Measurements from ENCODE around the gene BBOX1. TPM values are rescaled to one million over a fixed set of nuclear protein-coding genes. Genes with fewer than 3 reads are reported as not detected.

BBOX1 gene
- total RNA-seq, 1 donor from 2014 or later = 0.90 TPM

- Mint-ChIP-seq H3K4me3 (ENCODE audit: unreplicated experiment) (no peak overlapping the region), H3K27me3 (ENCODE audit: low read depth) (no peaks in the 10 kb centered on the region), H3K27ac (ENCODE audit: unreplicated experiment) (peak overlapping the region; percentile 39), H3K36me3 (ENCODE audit: low read depth) (peaks cover 1% of the 10 kb centered on the region), H3K9me3 (ENCODE audit: low read depth) (peaks cover 8% of the 10 kb centered on the region), H3K4me1 (ENCODE audit: low read depth) (peaks cover 55% of the 10 kb centered on the region)
- no peak for TF ChIP-seq CTCF (IDR thresholded peaks at IDR 0.05)
- no peak for DNase-seq (ENCODE audit: low spot score)
Measured at GRCh38 chr11:27097551-27097950, 56.9 kb downstream of the BBOX1 start.

DNA sequence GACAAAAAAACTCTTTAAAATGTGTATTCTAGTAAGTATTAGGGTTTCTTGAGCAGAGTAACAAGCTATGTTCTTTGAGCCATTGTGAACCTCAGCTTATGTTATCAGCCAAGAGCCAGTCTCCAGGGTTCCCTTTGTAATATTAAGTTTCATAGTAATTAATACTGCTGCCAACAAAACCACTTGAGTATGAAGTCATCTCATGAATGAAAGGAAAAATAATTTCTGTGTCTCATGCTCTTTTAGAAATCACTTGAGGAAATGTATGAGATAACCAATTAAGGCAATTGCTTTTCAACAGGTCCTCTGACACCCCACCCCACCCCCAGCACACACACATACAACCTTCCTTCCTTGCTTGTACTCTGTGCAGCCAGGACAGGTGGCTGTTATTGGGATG, 59.9 kb downstream of the BBOX1 start:
- Mint-ChIP-seq H3K27me3 (ENCODE audit: low read depth) (no peaks in the 10 kb centered on the region), H3K4me1 (ENCODE audit: low read depth) (peaks cover 34% of the 10 kb centered on the region), H3K27ac (ENCODE audit: unreplicated experiment) (no peak overlapping the region), H3K9me3 (ENCODE audit: low read depth) (no peaks in the 10 kb centered on the region), H3K36me3 (ENCODE audit: low read depth) (peaks cover 2% of the 10 kb centered on the region), H3K4me3 (ENCODE audit: unreplicated experiment) (no peak overlapping the region)
- no peak for TF ChIP-seq CTCF (IDR thresholded peaks at IDR 0.05)
- DNase-seq (ENCODE audit: low spot score) = no peak

DNA sequence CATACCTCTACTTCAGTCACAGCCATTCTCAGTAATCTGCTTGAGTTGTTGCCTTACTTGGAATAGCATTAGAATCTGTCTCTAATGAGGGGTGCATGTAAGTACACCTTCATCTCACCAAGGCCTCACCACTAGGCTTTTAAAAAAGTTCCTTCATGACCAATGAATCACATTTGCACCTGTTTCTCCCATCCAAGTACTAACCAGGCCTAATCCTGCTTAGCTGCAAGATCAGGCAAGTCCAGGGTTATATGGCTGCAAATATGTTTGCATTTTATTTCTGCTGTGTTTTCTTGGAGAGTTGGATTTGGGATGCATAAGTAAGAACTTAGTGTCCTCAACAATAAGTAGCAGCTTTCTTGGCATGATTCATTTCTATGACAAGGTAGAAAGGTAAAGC, 66.9 kb downstream of the BBOX1 start:
- H3K36me3 Mint-ChIP-seq (ENCODE audit: low read depth) = peaks cover 4% of the 10 kb centered on the region
- H3K4me1 Mint-ChIP-seq (ENCODE audit: low read depth) = peaks cover 15% of the 10 kb centered on the region
- TF ChIP-seq CTCF (IDR thresholded peaks at IDR 0.05) = no peak
- H3K9me3 Mint-ChIP-seq (ENCODE audit: low read depth) = peaks cover 7% of the 10 kb centered on the region
- H3K4me3 Mint-ChIP-seq (ENCODE audit: unreplicated experiment) = no peak overlapping the region
- no peak for DNase-seq (ENCODE audit: low spot score)
- H3K27ac Mint-ChIP-seq (ENCODE audit: unreplicated experiment) = no peak overlapping the region
- H3K27me3 Mint-ChIP-seq (ENCODE audit: low read depth) = no peaks in the 10 kb centered on the region

DNA sequence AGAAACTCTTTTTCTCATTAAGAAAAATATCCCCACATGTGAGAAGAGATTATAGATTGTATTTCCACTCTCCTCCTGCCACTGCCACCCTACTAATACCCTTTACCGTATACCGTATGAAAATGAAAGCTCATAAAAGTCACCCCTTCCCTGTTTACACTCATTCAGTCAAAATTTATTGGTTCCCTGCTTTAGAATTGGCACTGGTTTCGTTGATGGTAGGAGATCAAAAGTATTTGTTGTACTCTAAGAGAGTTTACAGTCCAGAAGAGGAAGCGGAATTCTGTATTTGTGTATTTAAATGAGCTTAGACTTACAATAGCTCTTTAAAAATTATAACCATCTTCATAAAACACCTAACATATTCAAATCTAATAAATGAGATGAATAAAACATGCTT, 68.2 kb downstream of the BBOX1 start:
- Mint-ChIP-seq H3K27ac (ENCODE audit: unreplicated experiment) (no peak overlapping the region), H3K4me3 (ENCODE audit: unreplicated experiment) (no peak overlapping the region)

DNA sequence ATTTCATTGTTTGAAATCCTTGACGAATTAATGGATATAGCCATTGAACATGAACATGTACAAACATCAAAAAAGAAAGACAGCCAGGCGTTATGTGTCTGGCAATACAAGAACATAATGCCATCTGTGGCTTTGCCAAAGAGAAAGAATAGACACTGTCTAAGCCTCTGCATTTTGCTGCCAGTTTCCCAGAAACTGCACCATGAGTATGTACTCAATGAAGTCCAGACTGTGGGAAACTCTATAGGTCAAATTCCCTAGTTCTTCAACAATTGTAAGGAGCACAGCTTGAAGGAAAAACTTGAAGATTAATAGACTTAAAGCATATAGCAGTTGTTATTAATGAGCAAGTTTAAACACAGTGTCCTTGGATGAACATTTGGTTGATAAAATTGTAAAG, 71.3 kb downstream of the BBOX1 start:
- no peak overlapping the region for H3K4me3 Mint-ChIP-seq (ENCODE audit: unreplicated experiment)
- H3K4me1 Mint-ChIP-seq (ENCODE audit: low read depth) = peaks cover 44% of the 10 kb centered on the region
- no peak for DNase-seq (ENCODE audit: low spot score)
- H3K9me3 Mint-ChIP-seq (ENCODE audit: low read depth) = peaks cover 7% of the 10 kb centered on the region
- no peak for TF ChIP-seq CTCF (IDR thresholded peaks at IDR 0.05)
- peaks cover 2% of the 10 kb centered on the region for H3K36me3 Mint-ChIP-seq (ENCODE audit: low read depth)
- H3K27ac Mint-ChIP-seq (ENCODE audit: unreplicated experiment) = peak overlapping the region; percentile 36
- H3K27me3 Mint-ChIP-seq (ENCODE audit: low read depth) = no peaks in the 10 kb centered on the region

More for the DNA sequence above, 68.2 kb downstream of the BBOX1 start:
- Mint-ChIP-seq H3K36me3 (ENCODE audit: low read depth) (peaks cover 4% of the 10 kb centered on the region), H3K27me3 (ENCODE audit: low read depth) (no peaks in the 10 kb centered on the region), H3K4me1 (ENCODE audit: low read depth) (peaks cover 18% of the 10 kb centered on the region), H3K9me3 (ENCODE audit: low read depth) (peaks cover 10% of the 10 kb centered on the region)
- no peak for TF ChIP-seq CTCF (IDR thresholded peaks at IDR 0.05)
- DNase-seq (ENCODE audit: low spot score) = no peak

Measured in chondrocyte (in vitro differentiated cells).